WTC11 (cell line): ENCODE measurements around the gene SIM1. TPM values are rescaled to one million over a fixed set of nuclear protein-coding genes. Genes with fewer than 3 reads are reported as not detected.

Source experiments
- ATAC-seq: fragments of 200-7000 bp; cut with Tn5 transposase; 2 replicates; pipeline ENCODE4 v1.10.0; 2021; ENCODE audit warnings: mild to moderate bottlenecking, moderate library complexity
- CTCF ChIA-PET: fragments of 300-600 bp; sonication (Branson Sonifier 250); formaldehyde crosslinking; loops from one replicate; lab custom pipeline; 2021; ENCODE audit warnings: antibody characterized with exemption; lab: Charles Lee
- POLR2A ChIA-PET: fragments of 350-600 bp; sonication (Branson Sonifier 250); formaldehyde crosslinking; loops from one replicate; lab custom pipeline; 2021; ENCODE audit warnings: antibody characterized with exemption; lab: Charles Lee
- DNase-seq: peaks from one replicate; pipeline ENCODE4 v3.0.0; 2021; ENCODE audit warnings: low spot score
- H3K27ac Mint-ChIP-seq: 2 replicates; pipeline ENCODE4 v1.8.0; 2021; ENCODE audit warnings: mixed read lengths
- H3K27me3 Mint-ChIP-seq: 2 replicates; pipeline ENCODE4 v1.8.0; 2021; ENCODE audit warnings: low read depth, mild to moderate bottlenecking, moderate library complexity, mixed read lengths
- H3K36me3 Mint-ChIP-seq: 2 replicates; pipeline ENCODE4 v1.8.0; 2021; ENCODE audit warnings: mixed read lengths
- H3K4me1 Mint-ChIP-seq: 2 replicates; pipeline ENCODE4 v1.8.0; 2022; ENCODE audit warnings: mixed read lengths
- H3K4me3 Mint-ChIP-seq: 2 replicates; pipeline ENCODE4 v1.8.0; 2021; ENCODE audit warnings: mild to moderate bottlenecking, moderate library complexity, mixed read lengths
- H3K9me3 Mint-ChIP-seq: 2 replicates; pipeline ENCODE4 v1.8.0; 2021; ENCODE audit warnings: mixed read lengths
- CREM ChIP-seq: sonication (generic); formaldehyde crosslinking; IDR thresholded peaks from 2 replicates; pipeline ENCODE4 v1.8.1; 2022; ENCODE audit warnings: mild to moderate bottlenecking, missing genetic modification reagents, moderate library complexity
- ETV6 ChIP-seq: sonication (generic); formaldehyde crosslinking; IDR thresholded peaks from 2 replicates; pipeline ENCODE4 v1.8.1; 2022; ENCODE audit warnings: mild to moderate bottlenecking, missing genetic modification reagents
- FOXK1 ChIP-seq: sonication (generic); formaldehyde crosslinking; IDR thresholded peaks from 2 replicates; pipeline ENCODE4 v1.8.0; 2022; ENCODE audit warnings: mild to moderate bottlenecking, moderate library complexity, missing genetic modification reagents
- GRHL2 ChIP-seq: fragments of 250-450 bp; sonication (Bioruptor Pico); IDR thresholded peaks from 2 replicates; pipeline ENCODE4 v1.8.0; 2022; ENCODE audit warnings: mild to moderate bottlenecking, moderate library complexity; ENCODE audit not compliant: insufficient replicate concordance, severe bottlenecking
- HMGA2 ChIP-seq: fragments of 250-450 bp; sonication (Bioruptor Pico); IDR thresholded peaks from 2 replicates; pipeline ENCODE4 v1.4.0; 2021; ENCODE audit warnings: mild to moderate bottlenecking, moderate library complexity
- JUN ChIP-seq: sonication (generic); formaldehyde crosslinking; IDR thresholded peaks from 2 replicates; pipeline ENCODE4 v1.8.0; 2023; ENCODE audit warnings: mild to moderate bottlenecking, missing genetic modification reagents
- KAT7 ChIP-seq: sonication (generic); formaldehyde crosslinking; IDR thresholded peaks from 2 replicates; pipeline ENCODE4 v1.8.1; 2023; ENCODE audit warnings: missing genetic modification reagents, mild to moderate bottlenecking, borderline replicate concordance
- NR1H2 ChIP-seq: sonication (generic); formaldehyde crosslinking; IDR thresholded peaks from 2 replicates; pipeline ENCODE4 v1.9.0; 2021; ENCODE audit warnings: mild to moderate bottlenecking, moderate library complexity, missing genetic modification reagents
- NR3C1 ChIP-seq: sonication (generic); formaldehyde crosslinking; conservative IDR thresholded peaks from 2 replicates; pipeline ENCODE4 v1.8.1; 2023; ENCODE audit warnings: low read depth, mild to moderate bottlenecking, missing genetic modification reagents
- TCF7 ChIP-seq: sonication (generic); formaldehyde crosslinking; IDR thresholded peaks from 2 replicates; pipeline ENCODE4 v1.8.0; 2022; ENCODE audit warnings: mild to moderate bottlenecking, low read depth, missing genetic modification reagents, moderate library complexity
- ZBTB21 ChIP-seq: sonication (generic); formaldehyde crosslinking; IDR thresholded peaks from 2 replicates; pipeline ENCODE4 v1.8.1; 2023; ENCODE audit warnings: mild to moderate bottlenecking, missing genetic modification reagents, borderline replicate concordance
- ZNF219 ChIP-seq: sonication (generic); formaldehyde crosslinking; IDR thresholded peaks from 2 replicates; pipeline ENCODE4 v1.8.0; 2023; ENCODE audit warnings: missing genetic modification reagents, mild to moderate bottlenecking, borderline replicate concordance
- ZNF423 ChIP-seq: fragments of 250-450 bp; sonication (Bioruptor Pico); IDR thresholded peaks from 2 replicates; pipeline ENCODE4 v2.1.2; 2022; ENCODE audit warnings: mild to moderate bottlenecking, moderate library complexity
- total RNA-seq: library from RNA; stranded (reverse); gene quantifications from 3 replicates; pipeline ENCODE4 v1.2.3, GENCODE V29; 2021
- TF ChIP-seq, protein P1 (sequence below): sonication (generic); formaldehyde crosslinking; IDR thresholded peaks from 2 replicates; pipeline ENCODE4 v1.8.0; 2022; ENCODE audit warnings: missing genetic modification reagents
- TF ChIP-seq, protein P2 (sequence below): sonication (generic); formaldehyde crosslinking; IDR thresholded peaks from 2 replicates; pipeline ENCODE4 v1.8.1; 2023; ENCODE audit warnings: mild to moderate bottlenecking, missing genetic modification reagents, moderate library complexity
- TF ChIP-seq, protein P3 (sequence below): sonication (generic); formaldehyde crosslinking; conservative IDR thresholded peaks from 2 replicates; pipeline ENCODE4 v1.8.1; 2023; ENCODE audit warnings: mild to moderate bottlenecking, low read depth, missing genetic modification reagents, moderate library complexity
- TF ChIP-seq, protein P4 (sequence below): sonication (generic); formaldehyde crosslinking; IDR thresholded peaks from 2 replicates; pipeline ENCODE4 v1.8.0; 2023; ENCODE audit warnings: missing genetic modification reagents
- TF ChIP-seq, protein P5 (sequence below): fragments of 250-450 bp; sonication (Bioruptor Pico); conservative IDR thresholded peaks from 2 replicates; pipeline ENCODE4 v1.9.0; 2021; ENCODE audit warnings: mild to moderate bottlenecking
- TF ChIP-seq, protein P6 (sequence below): fragments of 250-450 bp; sonication (Bioruptor Pico); IDR thresholded peaks from 2 replicates; pipeline ENCODE4 v1.9.0; 2021; ENCODE audit warnings: mild to moderate bottlenecking
- TF ChIP-seq, protein P7 (sequence below): sonication (generic); formaldehyde crosslinking; IDR thresholded peaks from 2 replicates; pipeline ENCODE4 v1.8.1; 2023; ENCODE audit warnings: mild to moderate bottlenecking, moderate library complexity, missing genetic modification reagents

SIM1 gene
- total RNA-seq, 1 experiment from 2014 or later, result 0.09 TPM

DNA sequence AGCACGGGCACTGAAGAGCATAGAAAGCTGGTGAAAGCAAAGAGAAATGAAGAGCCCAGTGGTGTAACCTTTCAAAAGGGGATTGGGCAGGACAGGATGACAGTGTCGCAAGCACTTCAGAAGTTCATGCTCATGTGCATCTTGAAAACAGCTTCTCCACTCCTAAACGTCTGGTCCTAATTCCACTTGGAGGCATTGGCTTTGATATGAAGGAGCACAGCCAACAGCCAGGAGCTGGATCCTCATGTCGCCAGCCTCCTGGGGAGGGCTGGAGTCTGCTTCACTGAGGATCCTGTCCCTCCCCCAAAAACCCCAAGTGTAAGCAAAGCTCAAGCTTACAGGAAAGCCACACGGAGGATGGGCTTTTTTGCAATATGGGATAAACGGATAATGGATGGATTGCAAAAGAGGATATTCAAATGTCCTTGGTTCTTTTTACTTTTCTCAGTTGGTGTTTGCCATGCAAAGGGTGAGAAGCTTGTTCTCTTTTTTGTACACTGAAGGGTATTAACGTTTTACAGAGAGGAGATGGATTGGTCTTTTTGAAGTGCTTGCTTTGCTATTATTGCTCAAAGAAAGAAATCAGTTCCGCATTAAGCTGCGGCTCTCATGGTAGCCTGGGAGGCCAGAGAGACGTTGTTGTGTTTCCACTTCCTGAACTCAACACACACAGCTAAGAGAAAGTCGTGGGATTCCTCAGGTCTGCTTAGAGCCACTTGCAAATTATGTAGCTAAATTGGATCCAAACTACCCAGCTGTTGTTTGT is 92.2 kb downstream of the SIM1 start (continued):
- TF ChIP-seq, protein P1, sequence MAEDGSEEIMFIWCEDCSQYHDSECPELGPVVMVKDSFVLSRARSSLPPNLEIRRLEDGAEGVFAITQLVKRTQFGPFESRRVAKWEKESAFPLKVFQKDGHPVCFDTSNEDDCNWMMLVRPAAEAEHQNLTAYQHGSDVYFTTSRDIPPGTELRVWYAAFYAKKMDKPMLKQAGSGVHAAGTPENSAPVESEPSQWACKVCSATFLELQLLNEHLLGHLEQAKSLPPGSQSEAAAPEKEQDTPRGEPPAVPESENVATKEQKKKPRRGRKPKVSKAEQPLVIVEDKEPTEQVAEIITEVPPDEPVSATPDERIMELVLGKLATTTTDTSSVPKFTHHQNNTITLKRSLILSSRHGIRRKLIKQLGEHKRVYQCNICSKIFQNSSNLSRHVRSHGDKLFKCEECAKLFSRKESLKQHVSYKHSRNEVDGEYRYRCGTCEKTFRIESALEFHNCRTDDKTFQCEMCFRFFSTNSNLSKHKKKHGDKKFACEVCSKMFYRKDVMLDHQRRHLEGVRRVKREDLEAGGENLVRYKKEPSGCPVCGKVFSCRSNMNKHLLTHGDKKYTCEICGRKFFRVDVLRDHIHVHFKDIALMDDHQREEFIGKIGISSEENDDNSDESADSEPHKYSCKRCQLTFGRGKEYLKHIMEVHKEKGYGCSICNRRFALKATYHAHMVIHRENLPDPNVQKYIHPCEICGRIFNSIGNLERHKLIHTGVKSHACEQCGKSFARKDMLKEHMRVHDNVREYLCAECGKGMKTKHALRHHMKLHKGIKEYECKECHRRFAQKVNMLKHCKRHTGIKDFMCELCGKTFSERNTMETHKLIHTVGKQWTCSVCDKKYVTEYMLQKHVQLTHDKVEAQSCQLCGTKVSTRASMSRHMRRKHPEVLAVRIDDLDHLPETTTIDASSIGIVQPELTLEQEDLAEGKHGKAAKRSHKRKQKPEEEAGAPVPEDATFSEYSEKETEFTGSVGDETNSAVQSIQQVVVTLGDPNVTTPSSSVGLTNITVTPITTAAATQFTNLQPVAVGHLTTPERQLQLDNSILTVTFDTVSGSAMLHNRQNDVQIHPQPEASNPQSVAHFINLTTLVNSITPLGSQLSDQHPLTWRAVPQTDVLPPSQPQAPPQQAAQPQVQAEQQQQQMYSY (CRISPR knock-in tag), result no peak
- TF ChIP-seq, protein P2, sequence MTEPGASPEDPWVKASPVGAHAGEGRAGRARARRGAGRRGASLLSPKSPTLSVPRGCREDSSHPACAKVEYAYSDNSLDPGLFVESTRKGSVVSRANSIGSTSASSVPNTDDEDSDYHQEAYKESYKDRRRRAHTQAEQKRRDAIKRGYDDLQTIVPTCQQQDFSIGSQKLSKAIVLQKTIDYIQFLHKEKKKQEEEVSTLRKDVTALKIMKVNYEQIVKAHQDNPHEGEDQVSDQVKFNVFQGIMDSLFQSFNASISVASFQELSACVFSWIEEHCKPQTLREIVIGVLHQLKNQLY (CRISPR knock-in tag), result no peak
- TF ChIP-seq ZBTB21 (CRISPR knock-in tag) (no peak), ZNF219 (CRISPR knock-in tag) (no peak)
- TF ChIP-seq, protein P3, sequence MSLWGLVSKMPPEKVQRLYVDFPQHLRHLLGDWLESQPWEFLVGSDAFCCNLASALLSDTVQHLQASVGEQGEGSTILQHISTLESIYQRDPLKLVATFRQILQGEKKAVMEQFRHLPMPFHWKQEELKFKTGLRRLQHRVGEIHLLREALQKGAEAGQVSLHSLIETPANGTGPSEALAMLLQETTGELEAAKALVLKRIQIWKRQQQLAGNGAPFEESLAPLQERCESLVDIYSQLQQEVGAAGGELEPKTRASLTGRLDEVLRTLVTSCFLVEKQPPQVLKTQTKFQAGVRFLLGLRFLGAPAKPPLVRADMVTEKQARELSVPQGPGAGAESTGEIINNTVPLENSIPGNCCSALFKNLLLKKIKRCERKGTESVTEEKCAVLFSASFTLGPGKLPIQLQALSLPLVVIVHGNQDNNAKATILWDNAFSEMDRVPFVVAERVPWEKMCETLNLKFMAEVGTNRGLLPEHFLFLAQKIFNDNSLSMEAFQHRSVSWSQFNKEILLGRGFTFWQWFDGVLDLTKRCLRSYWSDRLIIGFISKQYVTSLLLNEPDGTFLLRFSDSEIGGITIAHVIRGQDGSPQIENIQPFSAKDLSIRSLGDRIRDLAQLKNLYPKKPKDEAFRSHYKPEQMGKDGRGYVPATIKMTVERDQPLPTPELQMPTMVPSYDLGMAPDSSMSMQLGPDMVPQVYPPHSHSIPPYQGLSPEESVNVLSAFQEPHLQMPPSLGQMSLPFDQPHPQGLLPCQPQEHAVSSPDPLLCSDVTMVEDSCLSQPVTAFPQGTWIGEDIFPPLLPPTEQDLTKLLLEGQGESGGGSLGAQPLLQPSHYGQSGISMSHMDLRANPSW (CRISPR knock-in tag), result no peak

DNA sequence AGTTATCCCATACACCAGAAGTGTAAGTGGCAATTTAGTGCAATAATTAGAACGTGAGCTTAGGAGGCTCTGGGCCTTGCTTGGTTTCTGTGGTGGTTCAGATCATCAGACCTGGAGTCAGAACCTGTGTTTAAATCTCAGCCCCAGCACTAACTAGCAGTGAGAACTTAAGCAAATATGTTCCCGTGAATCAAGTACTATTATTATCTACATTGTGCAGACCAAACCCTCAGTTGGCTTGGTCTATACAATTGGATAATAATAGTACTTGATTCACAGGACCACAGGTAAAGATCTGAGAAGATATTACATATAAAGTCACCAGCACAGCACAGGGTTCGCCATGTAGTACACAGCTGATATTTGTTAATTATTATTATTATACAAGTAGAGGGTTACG is 93.1 kb downstream of the SIM1 start:
- Mint-ChIP-seq H3K36me3 (no peaks in the 10 kb centered on the region), H3K27ac (no peak overlapping the region), H3K9me3 (no peaks in the 10 kb centered on the region), H3K27me3 (no peaks in the 10 kb centered on the region), H3K4me1 (peaks cover 23% of the 10 kb centered on the region), H3K4me3 (no peak overlapping the region)
- no peak for DNase-seq
- ATAC-seq, result no peak
- ChIA-PET CTCF (no interaction called here), POLR2A (no interaction called here)
- TF ChIP-seq NR3C1 (CRISPR knock-in tag), result no peak
- TF ChIP-seq, protein P4, sequence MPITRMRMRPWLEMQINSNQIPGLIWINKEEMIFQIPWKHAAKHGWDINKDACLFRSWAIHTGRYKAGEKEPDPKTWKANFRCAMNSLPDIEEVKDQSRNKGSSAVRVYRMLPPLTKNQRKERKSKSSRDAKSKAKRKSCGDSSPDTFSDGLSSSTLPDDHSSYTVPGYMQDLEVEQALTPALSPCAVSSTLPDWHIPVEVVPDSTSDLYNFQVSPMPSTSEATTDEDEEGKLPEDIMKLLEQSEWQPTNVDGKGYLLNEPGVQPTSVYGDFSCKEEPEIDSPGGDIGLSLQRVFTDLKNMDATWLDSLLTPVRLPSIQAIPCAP (CRISPR knock-in tag), result no peak
- no peak for TF ChIP-seq HMGA2 (CRISPR knock-in tag)
- no peak for TF ChIP-seq ZNF423 (CRISPR knock-in tag)
- no peak for TF ChIP-seq FOXK1 (CRISPR knock-in tag)
- TF ChIP-seq NR1H2 (CRISPR knock-in tag), result no peak
- TF ChIP-seq, protein P5, sequence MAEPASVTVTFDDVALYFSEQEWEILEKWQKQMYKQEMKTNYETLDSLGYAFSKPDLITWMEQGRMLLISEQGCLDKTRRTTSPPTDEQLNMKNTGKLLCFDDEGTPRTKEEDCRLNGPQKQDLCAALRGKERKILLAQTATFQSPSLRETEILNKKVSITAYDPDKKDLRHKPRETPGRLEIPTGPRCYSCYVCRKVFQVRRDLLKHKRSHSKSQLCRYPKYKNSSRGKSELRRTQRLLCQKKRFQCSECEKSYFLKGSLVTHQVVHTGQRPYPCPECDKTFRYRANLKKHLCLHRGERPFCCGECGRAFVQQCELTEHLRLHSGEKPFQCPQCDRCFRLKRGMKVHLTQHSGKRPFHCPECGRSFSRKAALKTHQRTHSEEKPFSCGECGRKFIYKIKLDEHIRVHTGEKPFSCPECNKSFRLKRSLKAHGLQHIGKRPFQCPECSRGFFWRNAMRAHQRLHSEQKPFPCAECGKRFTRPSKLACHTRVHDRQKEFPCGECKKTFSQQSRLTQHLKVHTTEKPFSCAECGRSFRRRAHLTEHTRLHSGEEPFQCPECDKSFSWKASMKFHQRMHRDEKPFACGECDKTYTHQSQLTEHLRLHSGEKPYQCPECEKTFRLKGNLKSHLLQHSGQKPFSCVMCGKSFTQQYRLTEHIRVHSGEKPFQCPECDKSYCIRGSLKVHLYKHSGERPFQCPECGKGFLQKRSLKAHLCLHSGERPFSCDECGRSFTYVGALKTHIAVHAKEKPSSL (CRISPR knock-in tag), result no peak
- no peak for TF ChIP-seq CREM (CRISPR knock-in tag)
- no peak for TF ChIP-seq KAT7 (CRISPR knock-in tag)
- TF ChIP-seq GRHL2 (CRISPR knock-in tag), result no peak
- TF ChIP-seq, protein P6, sequence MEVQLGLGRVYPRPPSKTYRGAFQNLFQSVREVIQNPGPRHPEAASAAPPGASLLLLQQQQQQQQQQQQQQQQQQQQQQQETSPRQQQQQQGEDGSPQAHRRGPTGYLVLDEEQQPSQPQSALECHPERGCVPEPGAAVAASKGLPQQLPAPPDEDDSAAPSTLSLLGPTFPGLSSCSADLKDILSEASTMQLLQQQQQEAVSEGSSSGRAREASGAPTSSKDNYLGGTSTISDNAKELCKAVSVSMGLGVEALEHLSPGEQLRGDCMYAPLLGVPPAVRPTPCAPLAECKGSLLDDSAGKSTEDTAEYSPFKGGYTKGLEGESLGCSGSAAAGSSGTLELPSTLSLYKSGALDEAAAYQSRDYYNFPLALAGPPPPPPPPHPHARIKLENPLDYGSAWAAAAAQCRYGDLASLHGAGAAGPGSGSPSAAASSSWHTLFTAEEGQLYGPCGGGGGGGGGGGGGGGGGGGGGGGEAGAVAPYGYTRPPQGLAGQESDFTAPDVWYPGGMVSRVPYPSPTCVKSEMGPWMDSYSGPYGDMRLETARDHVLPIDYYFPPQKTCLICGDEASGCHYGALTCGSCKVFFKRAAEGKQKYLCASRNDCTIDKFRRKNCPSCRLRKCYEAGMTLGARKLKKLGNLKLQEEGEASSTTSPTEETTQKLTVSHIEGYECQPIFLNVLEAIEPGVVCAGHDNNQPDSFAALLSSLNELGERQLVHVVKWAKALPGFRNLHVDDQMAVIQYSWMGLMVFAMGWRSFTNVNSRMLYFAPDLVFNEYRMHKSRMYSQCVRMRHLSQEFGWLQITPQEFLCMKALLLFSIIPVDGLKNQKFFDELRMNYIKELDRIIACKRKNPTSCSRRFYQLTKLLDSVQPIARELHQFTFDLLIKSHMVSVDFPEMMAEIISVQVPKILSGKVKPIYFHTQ (CRISPR knock-in tag), result no peak
- TF ChIP-seq JUN (CRISPR knock-in tag), result no peak
- no peak for TF ChIP-seq ETV6 (CRISPR knock-in tag)
- TF ChIP-seq TCF7 (CRISPR knock-in tag), result no peak
- TF ChIP-seq, protein P7, sequence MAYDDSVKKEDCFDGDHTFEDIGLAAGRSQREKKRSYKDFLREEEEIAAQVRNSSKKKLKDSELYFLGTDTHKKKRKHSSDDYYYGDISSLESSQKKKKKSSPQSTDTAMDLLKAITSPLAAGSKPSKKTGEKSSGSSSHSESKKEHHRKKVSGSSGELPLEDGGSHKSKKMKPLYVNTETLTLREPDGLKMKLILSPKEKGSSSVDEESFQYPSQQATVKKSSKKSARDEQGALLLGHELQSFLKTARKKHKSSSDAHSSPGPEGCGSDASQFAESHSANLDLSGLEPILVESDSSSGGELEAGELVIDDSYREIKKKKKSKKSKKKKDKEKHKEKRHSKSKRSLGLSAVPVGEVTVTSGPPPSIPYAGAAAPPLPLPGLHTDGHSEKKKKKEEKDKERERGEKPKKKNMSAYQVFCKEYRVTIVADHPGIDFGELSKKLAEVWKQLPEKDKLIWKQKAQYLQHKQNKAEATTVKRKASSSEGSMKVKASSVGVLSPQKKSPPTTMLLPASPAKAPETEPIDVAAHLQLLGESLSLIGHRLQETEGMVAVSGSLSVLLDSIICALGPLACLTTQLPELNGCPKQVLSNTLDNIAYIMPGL (CRISPR knock-in tag), result no peak
